HL-60 (cell line): ENCODE measurements around the gene ADAMTSL5.
"Not testable (repeated sequence)": the region's sequence is repeated elsewhere in the genome, so short reads cannot be mapped to it uniquely, and the experiment has no call there.

Experiments
- DNase-seq, 2 experiments: peaks; one replicate each; pipeline ENCODE4 v3.0.0-alpha.2; 2010 to 2020; ENCODE audit warnings: low read depth in 1 of 2, low spot score in 1 of 2
- H3K27ac ChIP-seq: fragments of 250-450 bp; sonication (Bioruptor Pico); replicated peaks from 2 replicates; pipeline ENCODE4 v1.5.1; 2020; ENCODE audit warnings: mild to moderate bottlenecking, moderate library complexity
- H3K27me3 ChIP-seq: fragments of 250-450 bp; sonication (Bioruptor Pico); 2 replicates; pipeline ENCODE4 v1.5.1; 2021; ENCODE audit warnings: mild to moderate bottlenecking, moderate library complexity; ENCODE audit not compliant: insufficient read depth, poor library complexity, severe bottlenecking
- H3K4me3 ChIP-seq: replicated peaks from 2 replicates; pipeline ENCODE4 v1.5.1; 2011; ENCODE audit warnings: mild to moderate bottlenecking, control low read depth, low read length; ENCODE audit not compliant: insufficient read depth
- GABPA ChIP-seq: IDR thresholded peaks from 2 replicates; pipeline ENCODE4 v1.6.1; 2012; ENCODE audit warnings: low read depth
- POLR2AphosphoS5 ChIP-seq: IDR thresholded peaks from 2 replicates; pipeline ENCODE4 v1.6.1; 2012; ENCODE audit warnings: low read depth
- SPI1 ChIP-seq: IDR thresholded peaks from 2 replicates; pipeline ENCODE4 v1.6.1; 2012; ENCODE audit warnings: low read depth, mild to moderate bottlenecking, borderline replicate concordance
- TF ChIP-seq, protein P1 (sequence below): IDR thresholded peaks from 2 replicates; pipeline ENCODE4 v1.6.1; 2012; ENCODE audit warnings: low read depth; ENCODE audit not compliant: insufficient replicate concordance
- TF ChIP-seq, protein P2 (sequence below): IDR thresholded peaks from one replicate; pipeline ENCODE4 v1.5.1; 2011; ENCODE audit warnings: low read length, control low read depth, inconsistent platforms; ENCODE audit not compliant: insufficient read depth

The ADAMTSL5 gene

DNA sequence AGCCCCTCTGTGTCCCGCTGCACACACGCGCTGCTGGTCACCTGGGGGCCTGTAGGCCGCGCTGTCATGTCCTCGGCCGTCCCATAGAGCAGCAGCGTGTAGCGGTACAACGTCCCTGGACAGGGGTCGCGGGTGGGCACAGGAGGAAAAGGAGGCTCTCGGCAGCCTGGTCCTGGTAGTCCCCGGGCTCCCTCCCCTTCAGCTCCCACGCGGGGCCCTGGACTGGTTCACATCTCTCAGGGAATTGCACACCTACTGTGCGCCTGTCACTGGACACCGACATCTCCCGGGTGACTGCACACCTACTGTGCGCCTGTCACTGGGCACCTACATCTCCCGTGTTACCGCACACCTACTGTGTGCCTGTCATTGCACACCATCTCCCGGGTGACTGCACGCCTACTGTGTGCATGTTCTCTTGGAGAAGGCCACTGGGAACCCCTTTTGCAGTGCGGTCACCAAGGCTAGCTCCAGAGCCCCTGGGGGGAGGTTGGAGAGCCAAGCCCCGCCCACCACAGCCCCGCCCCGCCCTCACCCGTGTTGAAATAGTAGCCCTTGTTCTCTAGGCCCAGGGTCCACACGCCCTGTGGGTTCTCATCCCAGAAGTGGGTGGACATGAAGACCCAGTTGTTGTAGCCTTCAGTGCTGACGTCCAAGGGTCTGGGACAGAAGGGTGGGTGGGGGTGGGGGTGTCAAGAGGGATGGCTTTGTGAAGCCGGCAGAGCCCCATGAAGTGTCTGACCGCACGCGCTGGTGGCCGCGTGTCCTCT, 30.3 kb downstream of the ADAMTSL5 start:
- Histone ChIP-seq H3K27me3 (no peaks in the 10 kb centered on the region), H3K27ac (no peak overlapping the region), H3K4me3 (no peak overlapping the region)
- no peak for DNase-seq
- TF ChIP-seq POLR2AphosphoS5 (no peak), SPI1 (no peak), GABPA (no peak)
- TF ChIP-seq, protein P1, sequence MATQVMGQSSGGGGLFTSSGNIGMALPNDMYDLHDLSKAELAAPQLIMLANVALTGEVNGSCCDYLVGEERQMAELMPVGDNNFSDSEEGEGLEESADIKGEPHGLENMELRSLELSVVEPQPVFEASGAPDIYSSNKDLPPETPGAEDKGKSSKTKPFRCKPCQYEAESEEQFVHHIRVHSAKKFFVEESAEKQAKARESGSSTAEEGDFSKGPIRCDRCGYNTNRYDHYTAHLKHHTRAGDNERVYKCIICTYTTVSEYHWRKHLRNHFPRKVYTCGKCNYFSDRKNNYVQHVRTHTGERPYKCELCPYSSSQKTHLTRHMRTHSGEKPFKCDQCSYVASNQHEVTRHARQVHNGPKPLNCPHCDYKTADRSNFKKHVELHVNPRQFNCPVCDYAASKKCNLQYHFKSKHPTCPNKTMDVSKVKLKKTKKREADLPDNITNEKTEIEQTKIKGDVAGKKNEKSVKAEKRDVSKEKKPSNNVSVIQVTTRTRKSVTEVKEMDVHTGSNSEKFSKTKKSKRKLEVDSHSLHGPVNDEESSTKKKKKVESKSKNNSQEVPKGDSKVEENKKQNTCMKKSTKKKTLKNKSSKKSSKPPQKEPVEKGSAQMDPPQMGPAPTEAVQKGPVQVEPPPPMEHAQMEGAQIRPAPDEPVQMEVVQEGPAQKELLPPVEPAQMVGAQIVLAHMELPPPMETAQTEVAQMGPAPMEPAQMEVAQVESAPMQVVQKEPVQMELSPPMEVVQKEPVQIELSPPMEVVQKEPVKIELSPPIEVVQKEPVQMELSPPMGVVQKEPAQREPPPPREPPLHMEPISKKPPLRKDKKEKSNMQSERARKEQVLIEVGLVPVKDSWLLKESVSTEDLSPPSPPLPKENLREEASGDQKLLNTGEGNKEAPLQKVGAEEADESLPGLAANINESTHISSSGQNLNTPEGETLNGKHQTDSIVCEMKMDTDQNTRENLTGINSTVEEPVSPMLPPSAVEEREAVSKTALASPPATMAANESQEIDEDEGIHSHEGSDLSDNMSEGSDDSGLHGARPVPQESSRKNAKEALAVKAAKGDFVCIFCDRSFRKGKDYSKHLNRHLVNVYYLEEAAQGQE, result no peak
- TF ChIP-seq, protein P2, sequence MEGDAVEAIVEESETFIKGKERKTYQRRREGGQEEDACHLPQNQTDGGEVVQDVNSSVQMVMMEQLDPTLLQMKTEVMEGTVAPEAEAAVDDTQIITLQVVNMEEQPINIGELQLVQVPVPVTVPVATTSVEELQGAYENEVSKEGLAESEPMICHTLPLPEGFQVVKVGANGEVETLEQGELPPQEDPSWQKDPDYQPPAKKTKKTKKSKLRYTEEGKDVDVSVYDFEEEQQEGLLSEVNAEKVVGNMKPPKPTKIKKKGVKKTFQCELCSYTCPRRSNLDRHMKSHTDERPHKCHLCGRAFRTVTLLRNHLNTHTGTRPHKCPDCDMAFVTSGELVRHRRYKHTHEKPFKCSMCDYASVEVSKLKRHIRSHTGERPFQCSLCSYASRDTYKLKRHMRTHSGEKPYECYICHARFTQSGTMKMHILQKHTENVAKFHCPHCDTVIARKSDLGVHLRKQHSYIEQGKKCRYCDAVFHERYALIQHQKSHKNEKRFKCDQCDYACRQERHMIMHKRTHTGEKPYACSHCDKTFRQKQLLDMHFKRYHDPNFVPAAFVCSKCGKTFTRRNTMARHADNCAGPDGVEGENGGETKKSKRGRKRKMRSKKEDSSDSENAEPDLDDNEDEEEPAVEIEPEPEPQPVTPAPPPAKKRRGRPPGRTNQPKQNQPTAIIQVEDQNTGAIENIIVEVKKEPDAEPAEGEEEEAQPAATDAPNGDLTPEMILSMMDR, result no peak

DNA sequence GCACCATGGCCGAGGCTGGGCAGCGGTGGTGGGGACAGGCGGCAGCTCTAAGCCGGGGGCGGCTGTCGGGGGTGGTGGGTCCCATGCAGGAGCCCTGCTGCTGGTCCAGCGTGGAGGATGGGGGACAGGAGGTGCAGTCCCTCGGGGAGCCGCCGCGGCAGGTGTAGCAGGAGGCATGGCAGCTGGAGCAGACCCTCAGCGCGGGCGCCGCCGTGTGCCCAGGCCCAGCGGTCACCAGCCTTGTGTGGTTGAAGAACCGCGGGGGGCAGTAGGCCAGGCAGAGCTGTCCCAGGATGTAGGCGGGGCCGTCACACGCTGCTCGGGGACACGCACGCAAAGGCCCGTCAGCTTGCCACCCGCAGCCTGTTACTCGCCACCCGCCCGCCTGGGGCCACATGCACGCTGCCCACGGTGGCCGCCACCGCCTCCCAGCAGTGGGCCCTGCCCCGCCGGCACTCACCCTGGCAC, 30.9 kb downstream of the ADAMTSL5 start:
- H3K4me3 ChIP-seq, result no peak overlapping the region
- no peak for DNase-seq
- TF ChIP-seq GABPA (no peak), POLR2AphosphoS5 (no peak), SPI1 (no peak)
- TF ChIP-seq, protein P2, result no peak
- TF ChIP-seq, protein P1, result no peak
- H3K27me3 ChIP-seq, result no peaks in the 10 kb centered on the region
- no peak overlapping the region for H3K27ac ChIP-seq

DNA sequence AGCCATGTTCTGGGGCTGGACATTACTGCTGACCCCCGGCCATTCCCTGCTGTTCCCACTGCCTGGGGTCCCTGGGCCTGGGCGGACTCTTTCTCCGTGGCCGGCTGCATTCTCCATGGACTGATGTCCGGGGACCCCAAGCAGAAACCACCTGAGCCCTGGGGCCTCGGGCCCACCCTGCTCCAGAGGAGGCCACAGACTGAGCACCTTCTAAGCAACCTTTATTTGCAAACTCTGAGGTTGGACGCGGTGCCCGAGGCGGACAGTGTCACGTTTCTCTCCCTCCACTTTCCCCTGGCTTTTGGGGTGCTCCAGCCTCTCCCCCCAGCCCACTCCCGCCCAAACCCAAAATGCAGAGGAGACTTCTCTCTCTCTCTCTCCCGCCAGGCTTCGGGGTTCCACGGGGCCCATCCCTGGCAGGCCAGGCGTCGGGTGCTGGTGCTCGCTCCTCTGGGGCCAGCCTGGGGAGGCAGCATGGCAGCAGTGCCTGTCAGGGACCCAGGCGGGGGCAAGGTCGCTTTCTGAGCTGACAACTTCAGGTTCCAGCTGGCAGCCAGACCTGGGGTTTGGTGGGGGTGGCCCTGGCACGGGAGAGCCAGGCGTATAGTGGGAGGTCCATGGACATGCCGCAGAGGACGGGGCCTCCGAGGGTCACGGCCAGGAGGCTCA, 31.5 kb downstream of the ADAMTSL5 start:
- Histone ChIP-seq H3K27ac (no peak overlapping the region), H3K4me3 (no peak overlapping the region), H3K27me3 (no peaks in the 10 kb centered on the region)
- DNase-seq, result no peak
- TF ChIP-seq GABPA (no peak), POLR2AphosphoS5 (no peak)

DNA sequence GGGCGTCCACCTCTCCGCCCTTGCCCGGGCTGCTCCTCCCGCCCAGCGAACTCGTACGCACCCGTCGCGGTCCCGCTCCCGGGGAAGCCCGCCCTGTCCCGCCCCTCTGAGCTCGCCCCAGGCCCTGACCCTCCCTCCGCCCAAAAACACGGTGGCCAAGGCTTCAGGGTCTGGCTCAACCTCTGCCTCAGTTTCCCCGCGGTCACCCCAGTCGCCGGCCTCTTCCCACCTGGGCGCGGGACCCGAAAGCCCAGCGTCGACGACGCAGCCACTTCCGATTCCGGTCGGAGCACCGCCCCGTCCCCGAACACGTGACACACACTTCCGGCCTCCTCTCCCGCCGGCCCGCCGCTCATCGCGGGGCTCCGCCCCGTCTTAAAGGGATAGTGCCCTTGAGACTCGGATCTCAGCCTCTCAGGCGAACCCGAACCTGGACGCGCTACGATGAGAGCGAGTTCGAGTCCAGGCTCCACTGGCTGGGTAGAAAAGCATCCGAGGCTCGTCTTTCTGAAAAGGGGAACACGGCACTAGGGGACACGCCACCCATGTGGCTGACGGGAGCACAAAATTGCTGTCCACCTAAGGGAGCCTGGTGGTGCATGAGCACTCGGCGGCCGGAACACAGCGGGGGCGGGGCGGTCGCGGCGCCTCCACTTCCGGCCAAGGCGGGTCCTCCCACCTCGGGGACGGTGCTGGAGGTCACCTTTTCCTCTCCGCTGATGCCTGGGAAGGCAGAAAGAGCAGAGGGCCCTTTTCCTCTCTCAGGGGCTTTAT, 33.7 kb downstream of the ADAMTSL5 start, which contains the start of gene C19orf25:
Gene C19orf25, minus strand, starts transcription at position 282 of the 774 bp plus-strand sequence. CDS start 312 bp downstream, outside the sequence.
- Histone ChIP-seq H3K4me3 (peak within 1 kb of the TSS; percentile 99), H3K27me3 (no peaks in the 10 kb centered on the region), H3K27ac (peak within 1 kb of the TSS; percentile 81)
- peak; percentile 92 to 96 for DNase-seq
- TF ChIP-seq GABPA (peak; percentile 78), POLR2AphosphoS5 (peak; percentile 78; the same call in 1 of the 2 replicates), SPI1 (peak; percentile 20; the same call in 1 of the 2 replicates)
- TF ChIP-seq, protein P2, result no peak
- TF ChIP-seq, protein P1, result peak; percentile 33

DNA sequence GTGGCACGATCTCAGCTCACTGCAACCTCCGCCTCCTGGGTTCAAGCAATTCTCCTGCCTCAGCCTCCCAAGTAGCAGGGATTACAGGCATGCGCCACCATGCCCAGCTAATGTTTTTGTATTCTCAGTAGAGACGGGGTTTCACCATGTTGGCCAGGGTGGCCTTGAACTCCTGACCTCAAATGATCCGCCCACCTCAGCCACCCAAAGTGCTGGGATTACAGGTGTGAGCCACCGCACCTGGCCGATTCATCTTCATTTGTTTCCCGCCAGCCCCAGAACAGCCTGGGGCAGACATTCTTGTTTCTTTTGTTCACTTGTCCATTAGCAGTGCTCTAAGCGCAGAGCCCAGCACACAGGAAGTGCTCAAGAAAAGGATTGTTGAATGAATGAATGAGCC, 35.8 kb downstream of the ADAMTSL5 start:
- H3K4me3 ChIP-seq, DNase-seq, H3K27me3 ChIP-seq, H3K27ac ChIP-seq: not testable (repeated sequence)
